Endothelial cell of umbilical vein (primary cell): ENCODE measurements around the gene MANEAL. TPM values are rescaled to one million over a fixed set of nuclear protein-coding genes. Genes with fewer than 3 reads are reported as not detected.
A peak's percentile ranks its signal among the peaks of the same experiment; 100 is the strongest.

ENCODE experiments used
- BruUV-seq: library from RNA; stranded (reverse); fragments of 400-500 nt; replicated peaks from 2 replicates; lab custom pipeline; 2021; lab: Mats Ljungman, UMichigan
- CTCF ChIA-PET: fragments of 300-600, 350-600 bp; sonication (Branson Sonifier 250); formaldehyde crosslinking; loops from one replicate; lab custom pipeline; 2021; ENCODE audit warnings: antibody characterized with exemption, inconsistent platforms; lab: Charles Lee
- POLR2A ChIA-PET: fragments of 300-600, 350-600 bp; sonication (Branson Sonifier 250); formaldehyde crosslinking; loops from one replicate; lab custom pipeline; 2021; ENCODE audit warnings: antibody characterized with exemption, inconsistent platforms; lab: Charles Lee
- DNase-seq: peaks from one replicate; pipeline ENCODE4 v3.0.0-alpha.2; 2011; ENCODE audit warnings: low read depth, low spot score
- FAIRE-seq: peaks from 2 replicates; lab custom pipeline; 2011; peaks lifted over from hg19 to GRCh38; lab: Jason Lieb, UNC
- H2AFZ ChIP-seq: 2 replicates; pipeline ENCODE4 v1.6.0; 2012; ENCODE audit warnings: low read depth, low read length, control low read depth, inconsistent platforms
- H3K27ac ChIP-seq: 2 replicates; pipeline ENCODE4 v1.5.1; 2011; ENCODE audit warnings: low read depth, mild to moderate bottlenecking, control low read depth, low read length, moderate library complexity; ENCODE audit not compliant: insufficient read depth
- H3K27me3 ChIP-seq, 2 experiments: 2 replicates each; pipeline versions ENCODE4 v1.6.0 to v1.6.1; 2011; ENCODE audit warnings: low read length in 2 of 2, mixed read lengths in 1 of 2; ENCODE audit not compliant: control insufficient read depth in 2 of 2, insufficient read depth in 2 of 2
- H3K36me3 ChIP-seq, 2 experiments: 2 replicates in 1 of 2; 3 replicates in 1 of 2; pipeline ENCODE4 v1.5.1; 2011; ENCODE audit warnings: low read length in 2 of 2, mild to moderate bottlenecking in 1 of 2, moderate library complexity in 1 of 2; ENCODE audit not compliant: control insufficient read depth in 2 of 2, insufficient read depth in 2 of 2; ENCODE audit errors: extremely low read depth in 1 of 2
- H3K4me1 ChIP-seq: 3 replicates; pipeline ENCODE4 v1.5.1; 2011; ENCODE audit warnings: mild to moderate bottlenecking, low read length; ENCODE audit not compliant: control insufficient read depth, insufficient read depth; ENCODE audit errors: extremely low read depth
- H3K4me2 ChIP-seq: 2 replicates; pipeline ENCODE4 v1.6.1; 2011; ENCODE audit warnings: low read length, control low read depth, mixed read lengths; ENCODE audit not compliant: insufficient read depth
- H3K4me3 ChIP-seq, 3 experiments: fragments of 200-600 bp in 1 of 3; sonication (generic), shearing (Covaris generic) in 1 of 3; replicated peaks in 1 of 3; 2 replicates each; pipeline ENCODE4 v1.5.1; 2011 to 2016; ENCODE audit warnings: control low read depth in 3 of 3, low read length in 3 of 3, mild to moderate bottlenecking in 2 of 3, inconsistent platforms in 1 of 3, low read depth in 1 of 3, moderate library complexity in 1 of 3; ENCODE audit not compliant: insufficient read depth in 1 of 3
- H3K79me2 ChIP-seq: 2 replicates; pipeline ENCODE4 v1.6.0; 2012; ENCODE audit warnings: low read length, inconsistent platforms; ENCODE audit not compliant: control insufficient read depth, insufficient read depth
- H3K9ac ChIP-seq: replicated peaks from 2 replicates; pipeline ENCODE3; 2011; ENCODE audit warnings: low read length, control low read depth; ENCODE audit not compliant: insufficient read depth; ENCODE audit errors: extremely low read depth
- H3K9me1 ChIP-seq: replicated peaks from 3 replicates; pipeline ENCODE4 v1.6.0; 2011; ENCODE audit warnings: mild to moderate bottlenecking, low read length; ENCODE audit not compliant: control insufficient read depth, insufficient read depth; ENCODE audit errors: extremely low read depth
- H3K9me3 ChIP-seq: replicated peaks from 2 replicates; pipeline ENCODE4 v1.5.1; 2012; ENCODE audit warnings: low read length, inconsistent platforms; ENCODE audit not compliant: control insufficient read depth, insufficient read depth
- H4K20me1 ChIP-seq: replicated peaks from 2 replicates; pipeline ENCODE3; 2011; ENCODE audit warnings: mild to moderate bottlenecking, low read length; ENCODE audit not compliant: control insufficient read depth, insufficient read depth; ENCODE audit errors: extremely low read depth
- EZH2 ChIP-seq: IDR thresholded peaks from 2 replicates; pipeline ENCODE4 v1.6.1; 2012; ENCODE audit warnings: borderline replicate concordance, low read depth, mild to moderate bottlenecking, moderate library complexity, low read length, inconsistent platforms; ENCODE audit not compliant: severe bottlenecking
- GATA2 ChIP-seq: IDR thresholded peaks from 2 replicates; pipeline ENCODE4 v1.7.0; 2011; ENCODE audit warnings: low read depth, mild to moderate bottlenecking, moderate library complexity, mixed read lengths, low read length; ENCODE audit not compliant: insufficient read length, insufficient read depth
- JUN ChIP-seq: IDR thresholded peaks from 2 replicates; pipeline ENCODE4 v1.6.1; 2011; ENCODE audit warnings: borderline replicate concordance, low read depth; ENCODE audit not compliant: insufficient read length, insufficient read depth
- MYC ChIP-seq: IDR thresholded peaks from one replicate; pipeline ENCODE4 v1.6.1; 2011; ENCODE audit warnings: mild to moderate bottlenecking, low read depth, low read length
- POLR2A ChIP-seq: IDR thresholded peaks from 2 replicates; pipeline ENCODE4 v1.6.1; 2012; ENCODE audit warnings: low read depth, mild to moderate bottlenecking, control low read depth, low read length
- POLR2AphosphoS5 ChIP-seq: IDR thresholded peaks from 2 replicates; pipeline ENCODE4 v1.6.1; 2012; ENCODE audit warnings: low read depth, mild to moderate bottlenecking, control low read depth, low read length, moderate library complexity; ENCODE audit not compliant: insufficient read depth
- dilution Hi-C: fragments of 300-500 bp; cut with MboI; formaldehyde crosslinking; loops from one replicate; pipeline ENCODE4 v1.15.0; 2019; ENCODE audit warnings: low sequenced_read_pairs; ENCODE audit not compliant: extremely low pct_ligation_motif_present
- intact Hi-C: fragments of 100-400 bp; cut with micrococcal nuclease; formaldehyde crosslinking; loops from one replicate; pipeline ENCODE4 v1.10.0; 2022
- polyA plus RNA-seq, 4 experiments: library from polyadenylated mRNA; depleted of rRNA in 3 of 4; stranded (reverse) in 3 of 4; unstranded in 1 of 4; fragments of >200 nt; gene quantifications; 2 replicates each; pipeline versions ENCODE4 v1.2.1 to v1.2.3, GENCODE V29; 2011 to 2012; ENCODE audit warnings: missing spikeins in 1 of 4
- total RNA-seq: library from RNA; stranded (reverse); gene quantifications from 2 replicates; pipeline ENCODE4 v1.2.3, GENCODE V29; 2021
- TF ChIP-seq, protein P1 (sequence below), 2 donors: IDR thresholded peaks; 1 replicate in 1 of 2; 2 replicates in 1 of 2; pipeline ENCODE4 v1.5.1; 2011; ENCODE audit warnings: low read length in 2 of 2, mild to moderate bottlenecking in 2 of 2, moderate library complexity in 2 of 2, control low read depth in 1 of 2, inconsistent platforms in 1 of 2, low read depth in 1 of 2; ENCODE audit not compliant: insufficient read depth in 1 of 2; ENCODE audit errors: extremely low read depth in 1 of 2
- TF ChIP-seq, protein P2 (sequence below): IDR thresholded peaks from 2 replicates; pipeline ENCODE4 v1.6.1; 2011; ENCODE audit not compliant: insufficient read depth, insufficient read length

The MANEAL gene
- total and polyA plus RNA-seq, 2 donors (not counting 3 experiments of a cell fraction or from before 2014, with no cell fraction given), result 0.66 to 1.3 TPM

DNA sequence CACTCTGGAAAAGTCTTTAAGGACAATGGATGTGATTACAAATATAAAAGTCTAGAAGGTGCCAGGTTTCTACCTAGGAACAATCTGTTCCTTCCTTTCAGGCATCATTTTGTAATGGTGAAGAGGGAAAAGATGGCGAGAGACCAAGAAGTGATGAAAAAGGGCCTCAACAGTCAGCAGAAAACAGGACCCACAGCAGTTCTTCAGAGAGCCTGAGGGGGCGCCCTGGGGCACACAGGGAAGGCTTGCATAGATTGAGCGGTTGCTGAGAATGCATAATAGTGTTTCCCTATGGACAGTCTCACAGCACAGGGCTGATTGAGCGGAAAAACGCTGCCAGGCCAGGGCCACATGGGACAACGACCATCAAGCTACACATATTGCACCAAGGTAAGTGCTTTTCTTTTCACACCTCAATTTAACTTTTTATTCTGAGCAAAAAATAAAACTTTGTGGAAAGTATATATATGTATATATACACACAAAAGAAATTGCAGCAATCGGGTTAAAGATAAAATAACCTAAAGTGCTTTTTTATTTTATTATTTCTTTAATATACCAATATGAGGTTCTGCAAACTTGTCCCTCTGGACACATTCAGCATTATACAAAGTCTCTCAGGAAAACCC, 17.5 kb downstream of the MANEAL start:
- Histone ChIP-seq H3K36me3 (peaks cover 2 to 18% of the 10 kb centered on the region in 2 experiments), H2AFZ (no peak overlapping the region), H3K9me3 (no peaks in the 10 kb centered on the region), H3K79me2 (peaks cover 17% of the 10 kb centered on the region), H3K9ac (no peak overlapping the region), H4K20me1 (no peaks in the 10 kb centered on the region), H3K27ac (no peak overlapping the region), H3K9me1 (no peaks in the 10 kb centered on the region), H3K4me3 (no peak overlapping the region), H3K4me1 (peaks cover 13% of the 10 kb centered on the region), H3K4me2 (no peak overlapping the region), H3K27me3 (no peaks in the 10 kb centered on the region)
- FAIRE-seq, result peak; percentile 95
- TF ChIP-seq, protein P1, sequence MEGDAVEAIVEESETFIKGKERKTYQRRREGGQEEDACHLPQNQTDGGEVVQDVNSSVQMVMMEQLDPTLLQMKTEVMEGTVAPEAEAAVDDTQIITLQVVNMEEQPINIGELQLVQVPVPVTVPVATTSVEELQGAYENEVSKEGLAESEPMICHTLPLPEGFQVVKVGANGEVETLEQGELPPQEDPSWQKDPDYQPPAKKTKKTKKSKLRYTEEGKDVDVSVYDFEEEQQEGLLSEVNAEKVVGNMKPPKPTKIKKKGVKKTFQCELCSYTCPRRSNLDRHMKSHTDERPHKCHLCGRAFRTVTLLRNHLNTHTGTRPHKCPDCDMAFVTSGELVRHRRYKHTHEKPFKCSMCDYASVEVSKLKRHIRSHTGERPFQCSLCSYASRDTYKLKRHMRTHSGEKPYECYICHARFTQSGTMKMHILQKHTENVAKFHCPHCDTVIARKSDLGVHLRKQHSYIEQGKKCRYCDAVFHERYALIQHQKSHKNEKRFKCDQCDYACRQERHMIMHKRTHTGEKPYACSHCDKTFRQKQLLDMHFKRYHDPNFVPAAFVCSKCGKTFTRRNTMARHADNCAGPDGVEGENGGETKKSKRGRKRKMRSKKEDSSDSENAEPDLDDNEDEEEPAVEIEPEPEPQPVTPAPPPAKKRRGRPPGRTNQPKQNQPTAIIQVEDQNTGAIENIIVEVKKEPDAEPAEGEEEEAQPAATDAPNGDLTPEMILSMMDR (IDR thresholded peaks at IDR 0.05; ENCODE audit: extremely low read depth in 1 of 2, insufficient read depth in 1 of 2, low read depth in 1 of 2, low read length in 2 of 2), result peak; percentile 92 to 97
- TF ChIP-seq MYC (no peak), GATA2 (no peak), EZH2 (no peak), POLR2A (no peak), JUN (no peak), POLR2AphosphoS5 (peak; percentile 26)
- TF ChIP-seq, protein P2, sequence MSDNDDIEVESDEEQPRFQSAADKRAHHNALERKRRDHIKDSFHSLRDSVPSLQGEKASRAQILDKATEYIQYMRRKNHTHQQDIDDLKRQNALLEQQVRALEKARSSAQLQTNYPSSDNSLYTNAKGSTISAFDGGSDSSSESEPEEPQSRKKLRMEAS, result no peak
- intact Hi-C loops, result loop anchor here (1.0 kb wide), 1 partner anchor 49 kb away; no protein-coding TSS in a partner anchor
- no TSS peak for BruUV-seq
- ChIA-PET POLR2A (no interaction called here), CTCF (interaction anchor here (0.9 kb wide), 1 partner anchor 48 kb away, joined by 5 read pairs; the partner anchor contains the start of gene MTF1)
- dilution Hi-C loops, result no loop called here
- DNase-seq, result peak; percentile 79
